ENCODE data around the gene LYPD3. TPM values are rescaled to one million over a fixed set of nuclear protein-coding genes. Genes with fewer than 3 reads are reported as not detected.
A peak's percentile ranks its signal among the peaks of the same experiment; 100 is the strongest.

The LYPD3 gene
- total RNA-seq, 1 donor from 2014 or later = 0.15 TPM

DNA sequence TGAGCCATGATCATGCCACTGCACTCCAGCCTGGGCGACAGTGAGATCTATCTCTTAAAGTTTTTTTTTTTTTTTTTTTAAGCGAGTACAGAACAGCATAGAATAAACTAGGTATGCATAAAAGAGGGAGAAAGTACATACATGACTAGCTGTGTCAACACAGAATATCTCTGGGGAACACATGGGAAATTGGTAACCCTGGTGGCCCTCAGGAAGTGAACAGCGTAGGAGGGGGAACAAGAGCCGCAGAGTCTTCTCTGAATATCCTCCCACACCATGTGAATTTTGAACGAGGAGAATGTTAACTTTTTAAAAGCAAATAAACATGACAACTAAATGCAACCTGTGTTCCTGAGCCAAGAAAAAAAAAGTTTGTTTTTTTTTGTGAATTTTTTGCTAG is 23.9 kb upstream of the LYPD3 start:
- ATAC-seq (no peak), DNase-seq (no peak)
- intact Hi-C loops (cut with micrococcal nuclease) = no loop called here

DNA sequence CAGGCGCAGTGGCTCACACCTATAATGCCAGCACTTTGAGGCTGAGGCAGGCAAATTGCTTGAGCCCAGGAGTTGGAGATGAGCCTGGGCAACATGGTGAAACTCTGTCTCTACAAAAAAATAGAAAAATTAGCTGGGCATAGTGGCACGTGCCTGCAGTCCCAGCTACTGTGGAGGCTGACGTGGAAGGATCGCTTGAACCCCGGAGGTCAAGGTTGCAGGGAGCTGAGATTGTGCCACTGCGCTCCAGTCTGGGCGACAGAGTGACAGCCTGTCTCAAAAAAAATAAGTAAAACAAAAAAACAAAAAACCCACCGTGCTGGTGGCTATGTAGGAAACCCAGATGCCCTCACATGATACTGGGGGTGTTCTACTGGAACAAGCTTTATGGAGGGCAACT is 22.8 kb upstream of the LYPD3 start:
- DNase-seq = no peak
- no peak for ATAC-seq
- intact Hi-C loops (cut with micrococcal nuclease) = no loop called here

- intact Hi-C loops (cut with micrococcal nuclease) = no loop called here
- ATAC-seq (no peak), DNase-seq (no peak)
Measured at GRCh38 chr19:43486412-43486811, 21.0 kb upstream of the LYPD3 start.

GRCh38 chr19:43485951-43486350 is 20.5 kb upstream of the LYPD3 start:
- intact Hi-C loops (cut with micrococcal nuclease) = no loop called here
- ATAC-seq = no peak

DNA sequence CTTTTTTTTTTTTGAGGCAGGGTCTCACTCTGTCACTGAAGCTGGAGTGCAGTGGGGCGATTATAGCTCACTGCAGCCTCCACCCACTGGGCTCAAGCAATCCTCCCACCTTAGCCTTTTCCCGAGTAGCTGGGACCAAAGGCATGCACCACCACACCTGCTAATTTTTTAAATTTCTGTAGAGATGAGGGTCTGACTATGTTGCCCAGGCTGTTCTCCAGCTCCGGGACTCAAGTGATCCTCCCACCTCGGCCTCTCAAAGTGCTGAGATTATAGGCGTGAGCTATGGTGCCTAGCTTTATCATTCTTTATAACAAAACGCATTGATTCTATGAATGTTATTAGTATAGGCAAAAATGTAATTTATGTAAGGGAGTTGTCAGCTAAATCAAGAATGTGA is 17.9 kb upstream of the LYPD3 start:
- intact Hi-C loops (cut with micrococcal nuclease) = no loop called here
- ATAC-seq = no peak
- no peak for DNase-seq

More at GRCh38 chr19:43485951-43486350, 20.5 kb upstream of the LYPD3 start:
- no peak for DNase-seq

GRCh38 chr19:43482193-43482592 is 16.8 kb upstream of the LYPD3 start:
- intact Hi-C loops (cut with micrococcal nuclease) = no loop called here
- ATAC-seq (no peak), DNase-seq (no peak)

DNA sequence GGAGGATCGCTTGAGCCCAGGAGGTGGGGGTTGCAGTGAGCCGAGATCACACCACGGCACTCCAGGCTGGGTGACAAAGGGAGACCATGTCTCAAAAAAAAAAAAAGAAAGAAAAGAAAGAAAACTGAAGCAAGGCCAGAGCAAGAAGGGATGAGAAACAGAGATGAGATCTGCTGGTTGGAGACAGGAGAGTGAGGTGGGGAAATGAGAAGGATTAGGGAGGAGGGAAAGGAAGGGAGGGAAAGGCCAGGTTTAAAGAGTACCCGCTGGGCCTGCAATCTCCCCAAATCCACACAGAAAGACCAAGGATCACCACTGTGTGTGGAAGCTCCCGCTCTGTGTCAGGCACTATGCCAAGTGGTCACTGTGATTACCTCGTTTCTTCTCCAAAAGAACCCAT is 16.3 kb upstream of the LYPD3 start:
- DNase-seq (no peak), ATAC-seq (no peak)
- intact Hi-C loops (cut with micrococcal nuclease) = no loop called here

DNA sequence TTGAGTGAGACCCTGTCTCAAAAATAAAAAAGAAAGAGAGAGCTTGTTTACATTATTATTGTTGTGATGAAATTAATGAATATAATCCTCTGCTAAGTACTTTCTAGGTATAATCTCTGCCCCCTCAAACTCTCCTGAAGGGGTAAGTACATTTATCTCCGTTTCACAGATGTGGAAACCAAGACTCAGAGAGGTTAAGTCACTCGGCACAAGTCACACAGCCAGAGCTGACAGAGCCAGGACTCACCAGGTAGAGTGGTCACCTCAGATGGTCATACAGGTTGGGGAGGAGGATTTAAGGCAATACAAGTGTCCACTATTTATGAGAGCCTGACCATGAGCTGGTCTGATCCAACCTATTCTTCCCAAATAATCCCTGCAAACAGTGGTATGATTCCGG is 15.2 kb upstream of the LYPD3 start:
- ATAC-seq = no peak
- intact Hi-C loops (cut with micrococcal nuclease) = no loop called here
- no peak for DNase-seq

- no peak for DNase-seq
- ATAC-seq = no peak
- intact Hi-C loops (cut with micrococcal nuclease) = no loop called here
Measured at GRCh38 chr19:43479961-43480561, 14.7 kb upstream of the LYPD3 start.

DNA sequence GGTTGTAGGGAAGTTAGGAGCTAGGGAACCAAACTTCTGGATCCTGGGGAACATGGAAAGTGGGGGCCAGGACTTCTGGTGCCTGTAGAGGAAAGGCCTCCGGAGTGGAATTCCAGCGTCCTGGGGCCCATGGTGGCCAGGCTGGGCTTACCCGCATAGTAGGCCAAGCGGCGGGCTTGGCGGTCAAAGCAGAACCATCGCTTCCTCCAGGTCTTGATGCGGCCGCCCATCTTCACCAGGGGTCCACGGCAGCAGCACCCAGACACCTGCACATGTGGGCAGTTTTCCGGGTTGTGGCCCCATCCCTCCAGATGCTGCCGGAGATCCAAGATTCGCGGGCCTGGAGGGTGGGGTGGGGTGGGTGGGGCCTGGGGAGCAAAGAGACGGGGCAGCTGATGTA is 13.8 kb upstream of the LYPD3 start:
- intact Hi-C loops (cut with micrococcal nuclease) = no loop called here
- ATAC-seq (no peak), DNase-seq (no peak)

GRCh38 chr19:43478323-43478722 is 12.9 kb upstream of the LYPD3 start:
- DNase-seq (no peak), ATAC-seq (no peak)
- intact Hi-C loops (cut with micrococcal nuclease) = no loop called here

DNA sequence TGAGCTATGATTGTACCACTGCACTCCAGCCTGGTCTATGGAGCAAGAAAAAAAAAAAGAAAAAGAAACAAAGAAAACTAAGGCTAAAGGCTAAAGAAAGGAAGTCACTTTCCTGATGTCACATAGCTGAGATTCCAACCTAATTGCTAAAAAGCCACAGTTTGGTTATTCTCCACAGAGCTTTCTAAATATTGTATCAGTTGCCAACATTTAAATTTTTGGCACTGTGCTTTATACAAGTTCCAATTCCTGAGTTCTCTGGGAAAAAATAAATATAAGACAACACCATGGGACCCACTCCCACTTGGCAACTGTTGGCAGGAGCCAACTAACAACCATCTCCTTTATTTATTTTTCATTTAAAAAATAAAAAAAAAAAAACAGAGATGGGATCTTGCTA is 11.2 kb upstream of the LYPD3 start:
- DNase-seq (no peak), ATAC-seq (no peak)
- intact Hi-C loops (cut with micrococcal nuclease) = no loop called here

DNA sequence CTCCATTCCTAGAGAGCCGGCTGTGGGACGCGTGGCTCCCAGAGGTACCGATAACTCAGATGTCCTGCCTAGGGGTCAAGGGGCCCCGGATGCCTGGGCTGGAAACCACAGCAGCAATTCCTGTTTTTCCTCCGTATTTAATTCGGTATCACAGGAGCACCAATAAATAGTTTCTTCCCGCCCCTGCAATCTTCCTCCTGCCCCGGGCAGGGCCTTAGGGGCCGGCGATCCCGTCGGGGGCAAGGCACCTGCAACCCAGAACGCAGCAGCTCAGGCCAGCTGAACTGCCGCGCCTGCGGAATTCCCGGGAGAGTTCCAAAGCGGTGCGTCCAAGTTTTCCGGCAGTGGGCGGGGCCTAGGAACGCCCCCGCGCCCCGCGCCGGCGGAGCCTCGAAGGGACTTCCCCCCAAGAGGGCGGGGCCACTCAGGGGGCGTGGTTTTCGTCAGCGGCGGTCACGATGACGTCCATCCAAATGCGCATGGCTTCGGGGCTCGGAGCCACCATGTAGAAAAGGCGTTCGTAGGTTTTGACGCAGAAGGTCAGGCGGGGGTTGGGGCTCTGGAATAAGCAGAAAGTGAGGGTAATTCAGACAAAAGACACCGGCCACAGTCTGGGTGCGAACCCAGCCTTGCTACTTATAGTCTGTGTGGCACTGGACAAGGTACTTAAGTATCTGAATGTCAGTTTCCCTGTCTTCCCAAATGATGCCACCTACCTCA is 9.7 kb upstream of the LYPD3 start:
- intact Hi-C loops (cut with micrococcal nuclease) = no loop called here
- DNase-seq (peak; percentile 96), ATAC-seq (peak; percentile 97)

DNA sequence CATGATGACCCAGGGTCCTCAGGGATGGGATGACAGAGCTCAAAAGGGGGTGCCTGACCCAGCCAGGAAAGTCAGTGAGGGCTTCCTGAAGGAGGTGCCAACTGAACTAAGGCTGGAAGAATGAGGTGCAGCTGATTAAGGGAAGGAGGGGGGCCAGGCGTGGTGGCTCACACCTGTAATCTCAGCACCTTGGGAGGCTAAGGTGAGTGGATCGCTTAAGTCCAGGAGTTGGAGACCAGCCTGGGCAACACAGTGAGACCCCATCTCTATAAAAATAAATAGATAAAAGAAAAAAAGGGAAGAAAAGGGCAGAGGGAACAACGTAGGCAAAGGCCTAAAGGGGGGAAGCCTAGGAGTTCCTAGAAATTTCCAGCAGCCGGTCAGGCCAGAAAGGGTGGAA is 9.1 kb upstream of the LYPD3 start:
- no peak for DNase-seq
- intact Hi-C loops (cut with micrococcal nuclease) = no loop called here
- ATAC-seq = no peak

- DNase-seq (no peak), ATAC-seq (no peak)
- intact Hi-C loops (cut with micrococcal nuclease) = no loop called here
Measured at GRCh38 chr19:43471091-43471490, 5.7 kb upstream of the LYPD3 start.

GRCh38 chr19:43470288-43470687 is 4.9 kb upstream of the LYPD3 start:
- no peak for ATAC-seq
- intact Hi-C loops (cut with micrococcal nuclease) = no loop called here
- no peak for DNase-seq

GRCh38 chr19:43469160-43469480 is 3.7 kb upstream of the LYPD3 start:
- intact Hi-C loops (cut with micrococcal nuclease) = no loop called here

GRCh38 chr19:43468354-43469159 is 3.1 kb upstream of the LYPD3 start:
- intact Hi-C loops (cut with micrococcal nuclease) = no loop called here
- no peak for ATAC-seq
- no peak for DNase-seq

More at GRCh38 chr19:43469160-43469480, 3.7 kb upstream of the LYPD3 start:
- ATAC-seq = no peak
- no peak for DNase-seq

- intact Hi-C loops (cut with micrococcal nuclease) = no loop called here
- ATAC-seq (no peak), DNase-seq (no peak)
Measured at GRCh38 chr19:43467730-43468129, 2.3 kb upstream of the LYPD3 start.

GRCh38 chr19:43467276-43467675 is 1.9 kb upstream of the LYPD3 start:
- DNase-seq = no peak
- no peak for ATAC-seq
- intact Hi-C loops (cut with micrococcal nuclease) = no loop called here

GRCh38 chr19:43466793-43467192 is 1.4 kb upstream of the LYPD3 start:
- ATAC-seq (no peak), DNase-seq (no peak)
- intact Hi-C loops (cut with micrococcal nuclease) = no loop called here
